Lower leg skin (tissue), 3 donors: ENCODE results near the gene NLRP13.

ENCODE experiments used
- POLR2A ChIP-seq, 2 donors: fragments of 450-650 bp; IDR thresholded peaks; one replicate each; pipeline ENCODE4 v1.6.1; 2016 to 2017; ENCODE audit warnings: antibody characterized with exemption in 2 of 2, mild to moderate bottlenecking in 1 of 2, moderate library complexity in 1 of 2
- TF ChIP-seq, protein P1 (sequence below), 3 donors: fragments of 450-650 bp; IDR thresholded peaks; one replicate each; pipeline ENCODE4 v1.5.1; 2016; ENCODE audit warnings: antibody characterized with exemption in 3 of 3, mild to moderate bottlenecking in 3 of 3, moderate library complexity in 2 of 3

DNA sequence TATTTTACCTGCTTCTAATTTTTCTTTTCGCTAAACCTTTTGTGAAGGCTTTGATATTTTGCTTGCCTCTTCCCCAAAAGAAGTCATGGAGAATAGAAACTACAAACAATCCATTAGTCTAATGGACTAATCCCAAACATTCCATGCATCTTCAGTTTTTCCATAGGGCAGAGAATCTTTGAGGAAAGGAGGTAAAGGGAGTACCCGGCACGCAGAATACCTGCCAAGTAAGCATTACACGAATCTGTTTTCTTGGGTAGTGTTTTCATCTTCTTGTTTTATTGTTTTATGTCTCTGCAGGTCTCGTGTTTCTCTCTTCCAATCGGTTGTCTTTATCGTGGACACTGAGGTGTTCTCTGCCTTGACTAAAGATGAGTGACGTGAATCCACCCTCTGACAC lies 15.4 kb upstream of the NLRP13 start, which contains the start of gene NLRP8:
- TF ChIP-seq POLR2A (IDR thresholded peaks at IDR 0.05): no peak
- TF ChIP-seq, protein P1, sequence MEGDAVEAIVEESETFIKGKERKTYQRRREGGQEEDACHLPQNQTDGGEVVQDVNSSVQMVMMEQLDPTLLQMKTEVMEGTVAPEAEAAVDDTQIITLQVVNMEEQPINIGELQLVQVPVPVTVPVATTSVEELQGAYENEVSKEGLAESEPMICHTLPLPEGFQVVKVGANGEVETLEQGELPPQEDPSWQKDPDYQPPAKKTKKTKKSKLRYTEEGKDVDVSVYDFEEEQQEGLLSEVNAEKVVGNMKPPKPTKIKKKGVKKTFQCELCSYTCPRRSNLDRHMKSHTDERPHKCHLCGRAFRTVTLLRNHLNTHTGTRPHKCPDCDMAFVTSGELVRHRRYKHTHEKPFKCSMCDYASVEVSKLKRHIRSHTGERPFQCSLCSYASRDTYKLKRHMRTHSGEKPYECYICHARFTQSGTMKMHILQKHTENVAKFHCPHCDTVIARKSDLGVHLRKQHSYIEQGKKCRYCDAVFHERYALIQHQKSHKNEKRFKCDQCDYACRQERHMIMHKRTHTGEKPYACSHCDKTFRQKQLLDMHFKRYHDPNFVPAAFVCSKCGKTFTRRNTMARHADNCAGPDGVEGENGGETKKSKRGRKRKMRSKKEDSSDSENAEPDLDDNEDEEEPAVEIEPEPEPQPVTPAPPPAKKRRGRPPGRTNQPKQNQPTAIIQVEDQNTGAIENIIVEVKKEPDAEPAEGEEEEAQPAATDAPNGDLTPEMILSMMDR (IDR thresholded peaks at IDR 0.05): no peak
